GM18505 (cell line): ENCODE measurements around the gene TAF1C.

Experiments used
- ATAC-seq: cut with Tn5 transposase; IDR thresholded peaks from one replicate; pipeline ENCODE4 v1.9.1; 2021; ENCODE audit not compliant: unreplicated experiment
- POLR2A ChIP-seq: IDR thresholded peaks from 4 replicates; pipeline ENCODE4 v1.6.1; 2011; ENCODE audit warnings: borderline replicate concordance; ENCODE audit not compliant: insufficient read depth, insufficient read length; ENCODE audit errors: extremely low read depth

Gene TAF1C

GRCh38 chr16:84136331-84137125 is 50.3 kb downstream of the TAF1C start:
- TF ChIP-seq POLR2A, result no peak
- no peak for ATAC-seq

- no peak for ATAC-seq
- no peak for TF ChIP-seq POLR2A
Observed at GRCh38 chr16:84132527-84133285, 54.2 kb downstream of the TAF1C start.

- TF ChIP-seq POLR2A, result no peak
- no peak for ATAC-seq
Observed at GRCh38 chr16:84131117-84131516, 55.7 kb downstream of the TAF1C start.
